ENCODE measurements around the gene GRIK4. TPM values are rescaled to one million over a fixed set of nuclear protein-coding genes. Genes with fewer than 3 reads are reported as not detected.

The GRIK4 gene
- total and polyA plus RNA-seq, 2 experiments from 2014 or later: not detected

DNA sequence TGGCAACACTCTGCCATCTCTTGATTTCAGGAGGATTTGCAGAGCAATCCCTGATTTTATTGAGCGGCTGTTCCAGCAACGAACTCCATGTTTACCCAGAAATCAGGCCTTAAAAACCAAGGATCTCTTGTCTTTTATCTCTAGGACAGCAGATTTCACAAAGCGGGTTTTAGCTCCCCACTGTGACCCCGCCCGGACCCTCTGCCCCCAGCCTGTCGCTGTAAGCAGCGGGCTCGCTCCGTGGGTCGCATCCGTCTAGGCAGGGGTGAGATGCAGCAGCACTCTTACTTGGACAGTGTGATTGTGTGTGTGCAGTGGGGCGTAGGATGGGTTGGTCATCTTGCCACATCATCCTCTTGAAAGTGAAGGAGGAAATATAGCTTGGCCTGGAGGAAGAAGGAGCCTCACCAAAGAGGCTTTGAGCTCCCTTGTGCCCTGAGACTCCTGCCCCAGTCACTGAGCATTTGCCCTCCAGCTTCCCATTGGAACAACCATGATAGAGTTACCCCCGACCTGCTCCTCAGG is 323.2 kb downstream of the GRIK4 start:
- no peak overlapping the region for H3K4me3 ChIP-seq
- H3F3A ChIP-seq (ENCODE audit: insufficient read depth): no peaks in the 10 kb centered on the region
- no peak overlapping the region for H3K4me2 ChIP-seq (ENCODE audit: unreplicated experiment)
- H3K27ac ChIP-seq: no peak overlapping the region
- no peaks in the 10 kb centered on the region for H3K36me3 ChIP-seq (ENCODE audit: low read depth)
- TF ChIP-seq EZH2 (IDR thresholded peaks at IDR 0.05; ENCODE audit: insufficient read depth, poor library complexity, severe bottlenecking): no peak
- TF ChIP-seq EZH2phosphoT487 (IDR thresholded peaks at IDR 0.05; ENCODE audit: insufficient read depth, low read depth): no peak
- no peaks in the 10 kb centered on the region for H3K9me3 ChIP-seq (ENCODE audit: low read depth)
- in situ Hi-C loops (cut with MboI): no loop called here
- H3K4me1 ChIP-seq (ENCODE audit: insufficient read depth): no peaks in the 10 kb centered on the region
- H3K79me2 ChIP-seq (ENCODE audit: insufficient read depth): no peaks in the 10 kb centered on the region
- no peaks in the 10 kb centered on the region for H3K9me2 ChIP-seq (ENCODE audit: insufficient read depth)
- DNase-seq: no peak
- no peaks in the 10 kb centered on the region for H4K20me1 ChIP-seq (ENCODE audit: insufficient read depth)
- no peak overlapping the region for H2AFZ ChIP-seq
- peaks cover 12% of the 10 kb centered on the region for H3K27me3 ChIP-seq (replicated peaks; ENCODE audit: insufficient read depth)
- H3K9ac ChIP-seq: no peak overlapping the region
- 86 to 89% methylated on average over 13 of the region's 13 CpGs for WGBS, 2 experiments (ENCODE audit: low coverage in 1 of 2, low lambda C conversion rate in 2 of 2, missing lambda C conversion rate in 2 of 2)

DNA sequence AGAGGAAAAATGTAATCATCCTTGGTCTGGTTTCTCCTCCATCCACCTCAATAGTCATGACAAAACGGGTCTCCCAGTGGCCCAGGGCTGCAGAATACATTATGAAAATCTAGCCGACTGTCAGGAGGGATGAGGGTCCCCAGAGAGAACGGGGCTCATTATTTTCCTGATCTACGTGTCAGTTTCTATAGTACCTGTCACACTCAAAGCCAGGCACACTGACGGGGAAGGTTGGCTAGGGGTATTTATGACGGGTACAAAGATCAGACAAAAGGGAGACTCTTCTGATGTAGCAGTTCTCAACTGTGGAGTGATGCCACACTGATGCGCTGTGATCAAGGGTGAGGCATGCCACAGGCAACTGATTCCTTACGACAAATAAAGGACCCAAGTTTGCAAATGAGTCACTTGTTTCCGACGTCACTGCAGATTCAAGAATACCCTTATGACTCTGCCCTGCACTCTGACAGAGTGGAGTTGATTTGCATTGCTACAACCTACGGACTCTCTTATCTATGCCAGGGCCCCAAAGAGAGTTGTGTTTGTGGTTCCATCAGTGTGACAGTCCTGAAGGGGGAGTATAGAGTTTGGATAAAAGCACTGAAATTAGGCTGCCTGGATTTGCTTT is 324.2 kb downstream of the GRIK4 start:
- Histone ChIP-seq H3K27ac (no peak overlapping the region), H3K36me3 (ENCODE audit: low read depth) (no peaks in the 10 kb centered on the region), H3K9me2 (ENCODE audit: insufficient read depth) (no peaks in the 10 kb centered on the region), H3K79me2 (ENCODE audit: insufficient read depth) (no peaks in the 10 kb centered on the region), H3F3A (ENCODE audit: insufficient read depth) (no peaks in the 10 kb centered on the region), H3K4me3 (no peak overlapping the region), H4K20me1 (ENCODE audit: insufficient read depth) (no peaks in the 10 kb centered on the region), H3K4me2 (ENCODE audit: unreplicated experiment) (no peak overlapping the region), H3K4me1 (ENCODE audit: insufficient read depth) (no peaks in the 10 kb centered on the region), H3K9me3 (ENCODE audit: low read depth) (no peaks in the 10 kb centered on the region), H3K27me3 (replicated peaks; ENCODE audit: insufficient read depth) (peaks cover 16% of the 10 kb centered on the region), H3K9ac (no peak overlapping the region), H2AFZ (no peak overlapping the region)
- DNase-seq: peak; percentile 23
- WGBS, 2 experiments (ENCODE audit: low coverage in 1 of 2, low lambda C conversion rate in 2 of 2, missing lambda C conversion rate in 2 of 2): 67 to 69% methylated on average over 11 of the region's 11 CpGs
- TF ChIP-seq EZH2 (IDR thresholded peaks at IDR 0.05; ENCODE audit: insufficient read depth, poor library complexity, severe bottlenecking) (no peak), EZH2phosphoT487 (IDR thresholded peaks at IDR 0.05; ENCODE audit: insufficient read depth, low read depth) (no peak)
- in situ Hi-C loops (cut with MboI): no loop called here

DNA sequence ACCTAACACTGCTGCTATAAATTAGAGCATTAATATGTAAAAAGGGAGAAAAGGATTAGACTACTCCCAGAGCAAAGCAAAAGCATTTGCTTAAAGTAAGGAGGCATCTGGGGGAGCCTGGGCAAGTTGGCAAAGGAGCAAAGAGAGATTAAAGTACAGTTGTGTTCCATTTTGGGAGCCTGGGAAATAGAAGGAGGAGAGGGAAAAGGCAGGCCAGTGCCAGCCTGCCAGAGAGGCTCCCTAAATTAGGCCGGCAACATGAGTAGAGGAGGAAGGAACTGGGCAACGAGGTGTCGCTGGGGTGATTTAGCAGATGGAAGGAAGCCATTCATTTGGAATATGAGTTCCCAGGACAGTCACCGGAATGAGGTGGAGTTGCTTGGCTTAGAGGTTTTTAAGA is 326.1 kb downstream of the GRIK4 start:
- H3K4me3 ChIP-seq: no peak overlapping the region
- TF ChIP-seq EZH2phosphoT487 (IDR thresholded peaks at IDR 0.05; ENCODE audit: insufficient read depth, low read depth) (no peak), EZH2 (IDR thresholded peaks at IDR 0.05; ENCODE audit: insufficient read depth, poor library complexity, severe bottlenecking) (no peak)
- H2AFZ ChIP-seq: no peak overlapping the region
- H3K4me2 ChIP-seq (ENCODE audit: unreplicated experiment): no peak overlapping the region
- in situ Hi-C loops (cut with MboI): no loop called here
- no peaks in the 10 kb centered on the region for H3F3A ChIP-seq (ENCODE audit: insufficient read depth)
- no peaks in the 10 kb centered on the region for H3K4me1 ChIP-seq (ENCODE audit: insufficient read depth)
- WGBS, 2 experiments (ENCODE audit: low coverage in 1 of 2, low lambda C conversion rate in 2 of 2, missing lambda C conversion rate in 2 of 2): 73 to 76% methylated on average over 4 of the region's 4 CpGs
- H3K9ac ChIP-seq: no peak overlapping the region
- no peaks in the 10 kb centered on the region for H3K9me2 ChIP-seq (ENCODE audit: insufficient read depth)
- no peaks in the 10 kb centered on the region for H3K9me3 ChIP-seq (ENCODE audit: low read depth)
- no peaks in the 10 kb centered on the region for H3K36me3 ChIP-seq (ENCODE audit: low read depth)
- no peak for DNase-seq
- no peaks in the 10 kb centered on the region for H4K20me1 ChIP-seq (ENCODE audit: insufficient read depth)
- H3K27me3 ChIP-seq (replicated peaks; ENCODE audit: insufficient read depth): peaks cover 22% of the 10 kb centered on the region; the same call in 1 of the 2 replicates
- H3K27ac ChIP-seq: no peak overlapping the region
- no peaks in the 10 kb centered on the region for H3K79me2 ChIP-seq (ENCODE audit: insufficient read depth)

DNA sequence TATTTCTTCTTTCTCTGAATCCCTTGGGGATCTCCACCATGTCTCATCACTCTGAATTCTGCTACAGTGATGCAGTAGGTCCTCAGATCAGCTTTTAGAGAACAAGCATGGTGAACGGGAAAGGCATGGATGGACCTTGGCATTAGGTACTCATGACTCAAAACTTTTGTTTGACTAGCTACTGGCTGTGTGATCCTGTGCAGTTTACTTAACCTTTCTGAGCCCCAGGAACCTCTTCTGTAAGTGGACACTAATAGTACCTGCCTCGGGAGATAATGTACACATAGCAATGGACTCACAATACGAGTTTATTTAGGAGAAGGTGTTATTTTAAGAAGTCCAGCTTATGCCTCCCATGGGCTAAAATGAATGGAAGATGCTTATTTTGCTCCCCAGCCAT is 327.7 kb downstream of the GRIK4 start:
- no peak overlapping the region for H2AFZ ChIP-seq
- H3K36me3 ChIP-seq (ENCODE audit: low read depth): no peaks in the 10 kb centered on the region
- no peaks in the 10 kb centered on the region for H3K79me2 ChIP-seq (ENCODE audit: insufficient read depth)
- no peak overlapping the region for H3K4me2 ChIP-seq (ENCODE audit: unreplicated experiment)
- H3K9ac ChIP-seq: no peak overlapping the region
- H3F3A ChIP-seq (ENCODE audit: insufficient read depth): no peaks in the 10 kb centered on the region
- no peaks in the 10 kb centered on the region for H3K9me2 ChIP-seq (ENCODE audit: insufficient read depth)
- H3K27ac ChIP-seq: no peak overlapping the region
- 72 to 81% methylated on average over 3 of the region's 3 CpGs for WGBS, 2 experiments (ENCODE audit: low coverage in 1 of 2, low lambda C conversion rate in 2 of 2, missing lambda C conversion rate in 2 of 2)
- in situ Hi-C loops (cut with MboI): no loop called here
- no peaks in the 10 kb centered on the region for H3K4me1 ChIP-seq (ENCODE audit: insufficient read depth)
- TF ChIP-seq EZH2 (IDR thresholded peaks at IDR 0.05; ENCODE audit: insufficient read depth, poor library complexity, severe bottlenecking) (no peak), EZH2phosphoT487 (IDR thresholded peaks at IDR 0.05; ENCODE audit: insufficient read depth, low read depth) (no peak)
- no peaks in the 10 kb centered on the region for H4K20me1 ChIP-seq (ENCODE audit: insufficient read depth)
- DNase-seq: no peak
- H3K4me3 ChIP-seq: no peak overlapping the region
- H3K9me3 ChIP-seq (ENCODE audit: low read depth): no peaks in the 10 kb centered on the region
- H3K27me3 ChIP-seq (replicated peaks; ENCODE audit: insufficient read depth): peaks cover 14% of the 10 kb centered on the region; the same call in 1 of the 2 replicates
